Measurements from ENCODE around the gene MRPL2.

DNA sequence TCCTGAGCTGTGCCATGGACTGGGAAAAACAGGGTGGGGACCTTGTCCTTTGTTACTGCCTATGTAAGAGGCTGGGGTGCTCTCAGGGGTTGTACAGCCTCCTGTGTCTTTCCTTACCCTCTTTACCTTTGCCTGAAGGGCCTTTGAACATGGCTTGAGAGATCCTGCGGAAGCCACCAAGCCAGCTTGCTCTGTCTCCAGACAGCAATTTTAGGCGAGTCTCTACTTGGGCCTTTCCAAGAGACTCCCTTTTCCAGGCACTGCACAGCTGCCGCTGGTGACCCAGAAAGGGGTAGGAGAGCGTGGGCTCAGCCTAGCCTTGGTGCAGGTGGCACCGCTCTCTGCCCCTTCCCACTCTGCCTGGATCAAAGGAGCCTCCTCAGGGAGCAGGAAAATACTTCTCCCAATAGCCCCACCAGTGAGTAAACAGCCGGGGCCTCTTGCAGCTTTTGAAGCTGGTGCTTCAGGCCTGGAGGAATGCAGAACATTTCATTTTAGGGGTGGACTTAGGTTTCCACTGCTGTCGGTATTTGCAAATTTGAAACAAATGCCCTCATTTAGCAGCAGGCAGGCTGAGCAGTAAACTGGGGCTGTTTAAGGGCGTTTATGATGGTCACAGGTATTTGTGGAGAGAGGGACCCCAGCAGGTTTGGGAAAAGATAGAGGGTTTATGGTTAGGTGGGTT is 30.8 kb upstream of the MRPL2 start:
- TF ChIP-seq, protein P1, sequence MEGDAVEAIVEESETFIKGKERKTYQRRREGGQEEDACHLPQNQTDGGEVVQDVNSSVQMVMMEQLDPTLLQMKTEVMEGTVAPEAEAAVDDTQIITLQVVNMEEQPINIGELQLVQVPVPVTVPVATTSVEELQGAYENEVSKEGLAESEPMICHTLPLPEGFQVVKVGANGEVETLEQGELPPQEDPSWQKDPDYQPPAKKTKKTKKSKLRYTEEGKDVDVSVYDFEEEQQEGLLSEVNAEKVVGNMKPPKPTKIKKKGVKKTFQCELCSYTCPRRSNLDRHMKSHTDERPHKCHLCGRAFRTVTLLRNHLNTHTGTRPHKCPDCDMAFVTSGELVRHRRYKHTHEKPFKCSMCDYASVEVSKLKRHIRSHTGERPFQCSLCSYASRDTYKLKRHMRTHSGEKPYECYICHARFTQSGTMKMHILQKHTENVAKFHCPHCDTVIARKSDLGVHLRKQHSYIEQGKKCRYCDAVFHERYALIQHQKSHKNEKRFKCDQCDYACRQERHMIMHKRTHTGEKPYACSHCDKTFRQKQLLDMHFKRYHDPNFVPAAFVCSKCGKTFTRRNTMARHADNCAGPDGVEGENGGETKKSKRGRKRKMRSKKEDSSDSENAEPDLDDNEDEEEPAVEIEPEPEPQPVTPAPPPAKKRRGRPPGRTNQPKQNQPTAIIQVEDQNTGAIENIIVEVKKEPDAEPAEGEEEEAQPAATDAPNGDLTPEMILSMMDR (IDR thresholded peaks at IDR 0.05), result no peak
- no peak for TF ChIP-seq POLR2AphosphoS5 (IDR thresholded peaks at IDR 0.05)
